SIG-M5 treated with dmso at 0.1 percent for 504 hours (cell line): ENCODE data around the gene BGN.

ENCODE experiments used
- DNase-seq: peaks from one replicate; lab custom pipeline; 2025; ENCODE audit not compliant: unreplicated experiment; lab: John Stamatoyannopoulos, UW

The BGN gene

GRCh38 chrX:153494541-153495361 is at the start of gene BGN:
Gene BGN (plus strand): TSS chrX:153494980. CDS start chrX:153504632, 9,652 bp downstream.
- no peak for DNase-seq

GRCh38 chrX:153445106-153445855 is 49.5 kb upstream of the BGN start:
- DNase-seq = no peak

- DNase-seq = no peak
These were observed 48.7 kb upstream of the BGN start, which contains the start of gene TREX2 for GRCh38 chrX:153445856-153446635. Gene TREX2 (minus strand): TSS chrX:153446056. CDS start chrX:153445430, 626 bp downstream.

GRCh38 chrX:153446636-153446936 is 48.2 kb upstream of the BGN start:
- DNase-seq = no peak

GRCh38 chrX:153446950-153447580 is 47.7 kb upstream of the BGN start:
- DNase-seq = no peak

GRCh38 chrX:153447581-153447960 is 47.2 kb upstream of the BGN start:
- no peak for DNase-seq

GRCh38 chrX:153448556-153449367 is 46.0 kb upstream of the BGN start:
- no peak for DNase-seq

- no peak for DNase-seq
These were observed 45.2 kb upstream of the BGN start for GRCh38 chrX:153449368-153450113.

- no peak for DNase-seq
These were observed 44.4 kb upstream of the BGN start for GRCh38 chrX:153450114-153450948.

GRCh38 chrX:153450949-153451277 is 43.9 kb upstream of the BGN start:
- DNase-seq = no peak

- no peak for DNase-seq
These were observed 39.8 kb upstream of the BGN start for GRCh38 chrX:153454901-153455550.

GRCh38 chrX:153455571-153455970 is 39.2 kb upstream of the BGN start:
- no peak for DNase-seq

- DNase-seq = no peak
These were observed 38.6 kb upstream of the BGN start for GRCh38 chrX:153456161-153456560.

- no peak for DNase-seq
These were observed 38.1 kb upstream of the BGN start for GRCh38 chrX:153456704-153457103.

- no peak for DNase-seq
These were observed 37.5 kb upstream of the BGN start for GRCh38 chrX:153457136-153457825.

- DNase-seq = no peak
These were observed 36.8 kb upstream of the BGN start for GRCh38 chrX:153457827-153458466.

- no peak for DNase-seq
These were observed 36.3 kb upstream of the BGN start for GRCh38 chrX:153458476-153458875.
